WTC11 (cell line): ENCODE data around the gene EEF1AKMT3. TPM values are rescaled to one million over a fixed set of nuclear protein-coding genes. Genes with fewer than 3 reads are reported as not detected.

Source experiments
- ATAC-seq: fragments of 200-7000 bp; cut with Tn5 transposase; 2 replicates; pipeline ENCODE4 v1.10.0; 2021; ENCODE audit warnings: mild to moderate bottlenecking, moderate library complexity
- CTCF ChIA-PET: fragments of 300-600 bp; sonication (Branson Sonifier 250); formaldehyde crosslinking; loops from one replicate; lab custom pipeline; 2021; ENCODE audit warnings: antibody characterized with exemption; lab: Charles Lee
- POLR2A ChIA-PET: fragments of 350-600 bp; sonication (Branson Sonifier 250); formaldehyde crosslinking; loops from one replicate; lab custom pipeline; 2021; ENCODE audit warnings: antibody characterized with exemption; lab: Charles Lee
- DNase-seq: peaks from one replicate; pipeline ENCODE4 v3.0.0; 2021; ENCODE audit warnings: low spot score
- H3K27ac Mint-ChIP-seq: 2 replicates; pipeline ENCODE4 v1.8.0; 2021; ENCODE audit warnings: mixed read lengths
- H3K27me3 Mint-ChIP-seq: 2 replicates; pipeline ENCODE4 v1.8.0; 2021; ENCODE audit warnings: low read depth, mild to moderate bottlenecking, moderate library complexity, mixed read lengths
- H3K36me3 Mint-ChIP-seq: 2 replicates; pipeline ENCODE4 v1.8.0; 2021; ENCODE audit warnings: mixed read lengths
- H3K4me1 Mint-ChIP-seq: 2 replicates; pipeline ENCODE4 v1.8.0; 2022; ENCODE audit warnings: mixed read lengths
- H3K4me3 Mint-ChIP-seq: 2 replicates; pipeline ENCODE4 v1.8.0; 2021; ENCODE audit warnings: mild to moderate bottlenecking, moderate library complexity, mixed read lengths
- H3K9me3 Mint-ChIP-seq: 2 replicates; pipeline ENCODE4 v1.8.0; 2021; ENCODE audit warnings: mixed read lengths
- ATF1 ChIP-seq: sonication (generic); formaldehyde crosslinking; IDR thresholded peaks from 2 replicates; pipeline ENCODE4 v1.8.1; 2023; ENCODE audit warnings: mild to moderate bottlenecking, moderate library complexity, missing genetic modification reagents
- CREM ChIP-seq: sonication (generic); formaldehyde crosslinking; IDR thresholded peaks from 2 replicates; pipeline ENCODE4 v1.8.1; 2022; ENCODE audit warnings: mild to moderate bottlenecking, missing genetic modification reagents, moderate library complexity
- ESRRA ChIP-seq: sonication (generic); formaldehyde crosslinking; IDR thresholded peaks from 2 replicates; pipeline ENCODE4 v1.8.1; 2022; ENCODE audit warnings: mild to moderate bottlenecking, missing genetic modification reagents, borderline replicate concordance
- GRHL2 ChIP-seq: fragments of 250-450 bp; sonication (Bioruptor Pico); IDR thresholded peaks from 2 replicates; pipeline ENCODE4 v1.8.0; 2022; ENCODE audit warnings: mild to moderate bottlenecking, moderate library complexity; ENCODE audit not compliant: insufficient replicate concordance, severe bottlenecking
- GTF2I ChIP-seq: fragments of 250-450 bp; sonication (Bioruptor Pico); conservative IDR thresholded peaks from 2 replicates; pipeline ENCODE4 v1.4.0; 2021; ENCODE audit warnings: mild to moderate bottlenecking
- MLX ChIP-seq: sonication (generic); formaldehyde crosslinking; IDR thresholded peaks from 2 replicates; pipeline ENCODE4 v1.8.1; 2023; ENCODE audit warnings: mild to moderate bottlenecking, missing genetic modification reagents, moderate library complexity
- MXD4 ChIP-seq: fragments of 250-450 bp; sonication (Bioruptor Pico); IDR thresholded peaks from 2 replicates; pipeline ENCODE4 v1.8.0; 2021; ENCODE audit warnings: mild to moderate bottlenecking, moderate library complexity, borderline replicate concordance
- NFYB ChIP-seq: sonication (generic); formaldehyde crosslinking; conservative IDR thresholded peaks from 2 replicates; pipeline ENCODE4 v1.8.0; 2022; ENCODE audit warnings: low read depth, missing genetic modification reagents
- NR1H2 ChIP-seq: sonication (generic); formaldehyde crosslinking; IDR thresholded peaks from 2 replicates; pipeline ENCODE4 v1.9.0; 2021; ENCODE audit warnings: mild to moderate bottlenecking, moderate library complexity, missing genetic modification reagents
- NR2C2 ChIP-seq: sonication (generic); formaldehyde crosslinking; IDR thresholded peaks from 2 replicates; pipeline ENCODE4 v1.8.0; 2022; ENCODE audit warnings: mild to moderate bottlenecking, missing genetic modification reagents
- OVOL2 ChIP-seq: fragments of 250-450 bp; sonication (Bioruptor Pico); IDR thresholded peaks from 2 replicates; pipeline ENCODE4 v1.9.0; 2021; ENCODE audit warnings: mild to moderate bottlenecking, borderline replicate concordance
- RORB ChIP-seq: fragments of 250-450 bp; sonication (Bioruptor Pico); IDR thresholded peaks from 2 replicates; pipeline ENCODE4 v1.9.0; 2021; ENCODE audit warnings: mild to moderate bottlenecking
- SP1 ChIP-seq: sonication (generic); formaldehyde crosslinking; conservative IDR thresholded peaks from 2 replicates; pipeline ENCODE4 v1.8.1; 2022; ENCODE audit warnings: missing genetic modification reagents
- TCF7 ChIP-seq: sonication (generic); formaldehyde crosslinking; IDR thresholded peaks from 2 replicates; pipeline ENCODE4 v1.8.0; 2022; ENCODE audit warnings: mild to moderate bottlenecking, low read depth, missing genetic modification reagents, moderate library complexity
- TEAD4 ChIP-seq: sonication (generic); formaldehyde crosslinking; IDR thresholded peaks from 2 replicates; pipeline ENCODE4 v1.8.0; 2022; ENCODE audit warnings: mild to moderate bottlenecking, missing genetic modification reagents
- ZNF121 ChIP-seq: sonication (generic); formaldehyde crosslinking; IDR thresholded peaks from 2 replicates; pipeline ENCODE4 v1.8.0; 2023; ENCODE audit warnings: missing genetic modification reagents
- ZNF423 ChIP-seq: fragments of 250-450 bp; sonication (Bioruptor Pico); IDR thresholded peaks from 2 replicates; pipeline ENCODE4 v2.1.2; 2022; ENCODE audit warnings: mild to moderate bottlenecking, moderate library complexity
- ZSCAN18 ChIP-seq: fragments of 250-450 bp; sonication (Bioruptor Pico); IDR thresholded peaks from 2 replicates; pipeline ENCODE4 v2.1.2; 2022; ENCODE audit warnings: mild to moderate bottlenecking, moderate library complexity
- total RNA-seq: library from RNA; stranded (reverse); gene quantifications from 3 replicates; pipeline ENCODE4 v1.2.3, GENCODE V29; 2021
- TF ChIP-seq, protein P1 (sequence below): sonication (generic); formaldehyde crosslinking; IDR thresholded peaks from 2 replicates; pipeline ENCODE4 v1.8.1; 2023; ENCODE audit warnings: mild to moderate bottlenecking, missing genetic modification reagents
- TF ChIP-seq, protein P2 (sequence below): fragments of 250-450 bp; sonication (Bioruptor Pico); IDR thresholded peaks from 2 replicates; pipeline ENCODE4 v1.9.0; 2021; ENCODE audit warnings: mild to moderate bottlenecking, borderline replicate concordance
- TF ChIP-seq, protein P3 (sequence below): sonication (generic); formaldehyde crosslinking; IDR thresholded peaks from 2 replicates; pipeline ENCODE4 v1.8.0; 2022; ENCODE audit warnings: mild to moderate bottlenecking, missing genetic modification reagents
- TF ChIP-seq, protein P4 (sequence below): sonication (generic); formaldehyde crosslinking; IDR thresholded peaks from 2 replicates; pipeline ENCODE4 v1.8.0; 2022; ENCODE audit warnings: mild to moderate bottlenecking, missing genetic modification reagents
- TF ChIP-seq, protein P5 (sequence below): sonication (generic); formaldehyde crosslinking; IDR thresholded peaks from 2 replicates; pipeline ENCODE4 v1.8.1; 2022; ENCODE audit warnings: low read depth, missing genetic modification reagents, borderline replicate concordance
- TF ChIP-seq, protein P6 (sequence below): sonication (generic); formaldehyde crosslinking; IDR thresholded peaks from 2 replicates; pipeline ENCODE4 v1.8.1; 2022; ENCODE audit warnings: mild to moderate bottlenecking, moderate library complexity, missing genetic modification reagents

The EEF1AKMT3 gene
- total RNA-seq, 1 experiment from 2014 or later, result 3.2 TPM

GRCh38 chr12:57816001-57816854, 43.8 kb downstream of the EEF1AKMT3 start:
- CTCF ChIA-PET, result interaction anchor here (0.8 to 4.7 kb wide), 10 partner anchors 9 to 121 kb away, joined by 3 to 60 read pairs (median 6); partner anchors contain the start of gene TSFM

DNA sequence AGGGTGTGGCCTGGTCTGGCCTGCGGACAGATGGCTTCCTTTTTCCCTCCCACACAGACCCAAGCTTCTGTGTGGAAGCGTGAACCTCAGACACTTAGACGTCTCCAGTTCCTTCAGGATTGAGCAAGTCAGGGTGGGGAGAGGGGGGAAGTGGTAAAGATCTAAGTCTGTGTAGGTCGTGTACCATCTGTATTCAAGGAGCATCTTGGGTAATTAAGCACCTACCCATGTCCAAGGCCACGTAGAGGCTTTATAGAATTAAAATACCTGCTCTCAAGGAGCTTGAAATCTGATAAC, 44.4 kb downstream of the EEF1AKMT3 start:
- CTCF ChIA-PET, result interaction anchor here (4.7 kb wide), 1 partner anchor 15 kb away, joined by 60 read pairs; no protein-coding TSS in a partner anchor
- Mint-ChIP-seq H3K36me3 (peaks cover 3% of the 10 kb centered on the region; the same call in 1 of the 2 replicates), H3K27me3 (no peaks in the 10 kb centered on the region; the same call in 1 of the 2 replicates), H3K27ac (no peak overlapping the region), H3K4me3 (no peak overlapping the region), H3K4me1 (peaks cover 8% of the 10 kb centered on the region; the same call in 1 of the 2 replicates), H3K9me3 (no peaks in the 10 kb centered on the region)
- ATAC-seq, result no peak
- POLR2A ChIA-PET, result no interaction called here
- DNase-seq, result no peak
- TF ChIP-seq NR2C2 (CRISPR knock-in tag) (no peak), NR1H2 (CRISPR knock-in tag) (no peak), GRHL2 (no peak), SP1 (CRISPR knock-in tag) (no peak), MXD4 (no peak), ZNF121 (CRISPR knock-in tag) (no peak), ZSCAN18 (CRISPR knock-in tag) (no peak)
- TF ChIP-seq, protein P1, sequence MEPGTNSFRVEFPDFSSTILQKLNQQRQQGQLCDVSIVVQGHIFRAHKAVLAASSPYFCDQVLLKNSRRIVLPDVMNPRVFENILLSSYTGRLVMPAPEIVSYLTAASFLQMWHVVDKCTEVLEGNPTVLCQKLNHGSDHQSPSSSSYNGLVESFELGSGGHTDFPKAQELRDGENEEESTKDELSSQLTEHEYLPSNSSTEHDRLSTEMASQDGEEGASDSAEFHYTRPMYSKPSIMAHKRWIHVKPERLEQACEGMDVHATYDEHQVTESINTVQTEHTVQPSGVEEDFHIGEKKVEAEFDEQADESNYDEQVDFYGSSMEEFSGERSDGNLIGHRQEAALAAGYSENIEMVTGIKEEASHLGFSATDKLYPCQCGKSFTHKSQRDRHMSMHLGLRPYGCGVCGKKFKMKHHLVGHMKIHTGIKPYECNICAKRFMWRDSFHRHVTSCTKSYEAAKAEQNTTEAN (CRISPR knock-in tag), result no peak
- TF ChIP-seq, protein P2, sequence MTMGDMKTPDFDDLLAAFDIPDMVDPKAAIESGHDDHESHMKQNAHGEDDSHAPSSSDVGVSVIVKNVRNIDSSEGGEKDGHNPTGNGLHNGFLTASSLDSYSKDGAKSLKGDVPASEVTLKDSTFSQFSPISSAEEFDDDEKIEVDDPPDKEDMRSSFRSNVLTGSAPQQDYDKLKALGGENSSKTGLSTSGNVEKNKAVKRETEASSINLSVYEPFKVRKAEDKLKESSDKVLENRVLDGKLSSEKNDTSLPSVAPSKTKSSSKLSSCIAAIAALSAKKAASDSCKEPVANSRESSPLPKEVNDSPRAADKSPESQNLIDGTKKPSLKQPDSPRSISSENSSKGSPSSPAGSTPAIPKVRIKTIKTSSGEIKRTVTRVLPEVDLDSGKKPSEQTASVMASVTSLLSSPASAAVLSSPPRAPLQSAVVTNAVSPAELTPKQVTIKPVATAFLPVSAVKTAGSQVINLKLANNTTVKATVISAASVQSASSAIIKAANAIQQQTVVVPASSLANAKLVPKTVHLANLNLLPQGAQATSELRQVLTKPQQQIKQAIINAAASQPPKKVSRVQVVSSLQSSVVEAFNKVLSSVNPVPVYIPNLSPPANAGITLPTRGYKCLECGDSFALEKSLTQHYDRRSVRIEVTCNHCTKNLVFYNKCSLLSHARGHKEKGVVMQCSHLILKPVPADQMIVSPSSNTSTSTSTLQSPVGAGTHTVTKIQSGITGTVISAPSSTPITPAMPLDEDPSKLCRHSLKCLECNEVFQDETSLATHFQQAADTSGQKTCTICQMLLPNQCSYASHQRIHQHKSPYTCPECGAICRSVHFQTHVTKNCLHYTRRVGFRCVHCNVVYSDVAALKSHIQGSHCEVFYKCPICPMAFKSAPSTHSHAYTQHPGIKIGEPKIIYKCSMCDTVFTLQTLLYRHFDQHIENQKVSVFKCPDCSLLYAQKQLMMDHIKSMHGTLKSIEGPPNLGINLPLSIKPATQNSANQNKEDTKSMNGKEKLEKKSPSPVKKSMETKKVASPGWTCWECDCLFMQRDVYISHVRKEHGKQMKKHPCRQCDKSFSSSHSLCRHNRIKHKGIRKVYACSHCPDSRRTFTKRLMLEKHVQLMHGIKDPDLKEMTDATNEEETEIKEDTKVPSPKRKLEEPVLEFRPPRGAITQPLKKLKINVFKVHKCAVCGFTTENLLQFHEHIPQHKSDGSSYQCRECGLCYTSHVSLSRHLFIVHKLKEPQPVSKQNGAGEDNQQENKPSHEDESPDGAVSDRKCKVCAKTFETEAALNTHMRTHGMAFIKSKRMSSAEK (CRISPR knock-in tag), result no peak

More at GRCh38 chr12:57816001-57816854, 43.8 kb downstream of the EEF1AKMT3 start:
- H3K4me1 Mint-ChIP-seq, result peaks cover 8% of the 10 kb centered on the region; the same call in 1 of the 2 replicates
- H3K9me3 Mint-ChIP-seq, result no peaks in the 10 kb centered on the region
- DNase-seq (no peak), ATAC-seq (no peak)
- H3K27me3 Mint-ChIP-seq, result no peaks in the 10 kb centered on the region; the same call in 1 of the 2 replicates
- H3K4me3 Mint-ChIP-seq, result no peak overlapping the region
- POLR2A ChIA-PET, result no interaction called here
- no peak overlapping the region for H3K27ac Mint-ChIP-seq
- TF ChIP-seq MXD4 (no peak), NFYB (CRISPR knock-in tag) (no peak), ESRRA (CRISPR knock-in tag) (no peak), TCF7 (no peak), GTF2I (CRISPR knock-in tag) (no peak), ZNF423 (CRISPR knock-in tag) (no peak), ATF1 (no peak), OVOL2 (no peak), RORB (CRISPR knock-in tag) (no peak), TEAD4 (CRISPR knock-in tag) (no peak), CREM (no peak), MLX (CRISPR knock-in tag) (no peak), NR1H2 (CRISPR knock-in tag) (no peak)
- TF ChIP-seq, protein P3, sequence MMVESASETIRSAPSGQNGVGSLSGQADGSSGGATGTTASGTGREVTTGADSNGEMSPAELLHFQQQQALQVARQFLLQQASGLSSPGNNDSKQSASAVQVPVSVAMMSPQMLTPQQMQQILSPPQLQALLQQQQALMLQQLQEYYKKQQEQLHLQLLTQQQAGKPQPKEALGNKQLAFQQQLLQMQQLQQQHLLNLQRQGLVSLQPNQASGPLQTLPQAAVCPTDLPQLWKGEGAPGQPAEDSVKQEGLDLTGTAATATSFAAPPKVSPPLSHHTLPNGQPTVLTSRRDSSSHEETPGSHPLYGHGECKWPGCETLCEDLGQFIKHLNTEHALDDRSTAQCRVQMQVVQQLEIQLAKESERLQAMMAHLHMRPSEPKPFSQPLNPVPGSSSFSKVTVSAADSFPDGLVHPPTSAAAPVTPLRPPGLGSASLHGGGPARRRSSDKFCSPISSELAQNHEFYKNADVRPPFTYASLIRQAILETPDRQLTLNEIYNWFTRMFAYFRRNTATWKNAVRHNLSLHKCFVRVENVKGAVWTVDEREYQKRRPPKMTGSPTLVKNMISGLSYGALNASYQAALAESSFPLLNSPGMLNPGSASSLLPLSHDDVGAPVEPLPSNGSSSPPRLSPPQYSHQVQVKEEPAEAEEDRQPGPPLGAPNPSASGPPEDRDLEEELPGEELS, result no peak
- TF ChIP-seq, protein P4, sequence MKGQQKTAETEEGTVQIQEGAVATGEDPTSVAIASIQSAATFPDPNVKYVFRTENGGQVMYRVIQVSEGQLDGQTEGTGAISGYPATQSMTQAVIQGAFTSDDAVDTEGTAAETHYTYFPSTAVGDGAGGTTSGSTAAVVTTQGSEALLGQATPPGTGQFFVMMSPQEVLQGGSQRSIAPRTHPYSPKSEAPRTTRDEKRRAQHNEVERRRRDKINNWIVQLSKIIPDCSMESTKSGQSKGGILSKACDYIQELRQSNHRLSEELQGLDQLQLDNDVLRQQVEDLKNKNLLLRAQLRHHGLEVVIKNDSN (CRISPR knock-in tag), result no peak
- TF ChIP-seq, protein P5, sequence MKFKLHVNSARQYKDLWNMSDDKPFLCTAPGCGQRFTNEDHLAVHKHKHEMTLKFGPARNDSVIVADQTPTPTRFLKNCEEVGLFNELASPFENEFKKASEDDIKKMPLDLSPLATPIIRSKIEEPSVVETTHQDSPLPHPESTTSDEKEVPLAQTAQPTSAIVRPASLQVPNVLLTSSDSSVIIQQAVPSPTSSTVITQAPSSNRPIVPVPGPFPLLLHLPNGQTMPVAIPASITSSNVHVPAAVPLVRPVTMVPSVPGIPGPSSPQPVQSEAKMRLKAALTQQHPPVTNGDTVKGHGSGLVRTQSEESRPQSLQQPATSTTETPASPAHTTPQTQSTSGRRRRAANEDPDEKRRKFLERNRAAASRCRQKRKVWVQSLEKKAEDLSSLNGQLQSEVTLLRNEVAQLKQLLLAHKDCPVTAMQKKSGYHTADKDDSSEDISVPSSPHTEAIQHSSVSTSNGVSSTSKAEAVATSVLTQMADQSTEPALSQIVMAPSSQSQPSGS, result no peak
- TF ChIP-seq, protein P6, sequence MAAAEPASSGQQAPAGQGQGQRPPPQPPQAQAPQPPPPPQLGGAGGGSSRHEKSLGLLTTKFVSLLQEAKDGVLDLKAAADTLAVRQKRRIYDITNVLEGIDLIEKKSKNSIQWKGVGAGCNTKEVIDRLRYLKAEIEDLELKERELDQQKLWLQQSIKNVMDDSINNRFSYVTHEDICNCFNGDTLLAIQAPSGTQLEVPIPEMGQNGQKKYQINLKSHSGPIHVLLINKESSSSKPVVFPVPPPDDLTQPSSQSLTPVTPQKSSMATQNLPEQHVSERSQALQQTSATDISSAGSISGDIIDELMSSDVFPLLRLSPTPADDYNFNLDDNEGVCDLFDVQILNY (CRISPR knock-in tag), result no peak
- no peaks in the 10 kb centered on the region for H3K36me3 Mint-ChIP-seq
